SK-N-SH (cell line): ENCODE results near the gene OPRM1. TPM values are rescaled to one million over a fixed set of nuclear protein-coding genes. Genes with fewer than 3 reads are reported as not detected.

Experiments
- CTCF ChIA-PET: fragments of 300-600, 350-600 bp; formaldehyde crosslinking; extraction: SDS; loops from one replicate; lab custom pipeline; 2021; lab: Yijun Ruan, JAX
- POLR2A ChIA-PET: fragments of 350-600 bp; sonication (Branson Sonifier 250); formaldehyde crosslinking; extraction: SDS; loops from one replicate; lab custom pipeline; 2020; ENCODE audit warnings: antibody characterized with exemption, inconsistent platforms; lab: Yijun Ruan, JAX
- DNase-seq: peaks from one replicate; pipeline ENCODE4 v3.0.0; 2012
- H2AFZ ChIP-seq: fragments of 200-600 bp; sonication (generic); 2 replicates; pipeline ENCODE4 v1.8.1; 2016; ENCODE audit warnings: antibody characterized with exemption, mild to moderate bottlenecking, low read depth
- H3F3A ChIP-seq: fragments of 200-600 bp; sonication (generic); replicated peaks from 2 replicates; pipeline ENCODE3; 2016; ENCODE audit warnings: antibody characterized with exemption, mild to moderate bottlenecking; ENCODE audit not compliant: insufficient read depth
- H3K27ac ChIP-seq, 2 experiments: fragments of 200-500 bp in 1 of 2; fragments of 200-600 bp in 1 of 2; sonication (Bioruptor generic) in 1 of 2; sonication (generic), shearing (Covaris generic) in 1 of 2; 2 replicates each; pipeline versions ENCODE4 v1.5.1 to v1.6.1; 2014 to 2016; ENCODE audit warnings: low read depth in 2 of 2, inconsistent platforms in 1 of 2, low read length in 1 of 2, mild to moderate bottlenecking in 1 of 2, mixed read lengths in 1 of 2
- H3K27me3 ChIP-seq: fragments of 200-600 bp; sonication (generic), shearing (Covaris generic); 2 replicates; pipeline ENCODE4 v1.6.1; 2016; ENCODE audit warnings: mixed run types; ENCODE audit not compliant: insufficient read depth
- H3K36me3 ChIP-seq, 2 experiments: fragments of 200-500 bp in 1 of 2; fragments of 200-600 bp in 1 of 2; sonication (Bioruptor generic) in 1 of 2; sonication (generic) in 1 of 2; replicated peaks in 1 of 2; 2 replicates each; pipeline versions ENCODE3 to v1.5.1; 2014 to 2016; ENCODE audit warnings: low read length in 1 of 2, mild to moderate bottlenecking in 1 of 2; ENCODE audit not compliant: insufficient read depth in 2 of 2, control insufficient read depth in 1 of 2
- H3K4me1 ChIP-seq, 2 experiments: fragments of 200-500 bp in 1 of 2; fragments of 200-600 bp in 1 of 2; sonication (Bioruptor generic) in 1 of 2; sonication (generic), shearing (Covaris generic) in 1 of 2; 2 replicates each; pipeline versions ENCODE4 v1.5.1 to v1.6.1; 2014 to 2016; ENCODE audit warnings: low read depth in 1 of 2, low read length in 1 of 2, mixed run types in 1 of 2; ENCODE audit not compliant: insufficient read depth in 2 of 2, control insufficient read depth in 1 of 2
- H3K4me2 ChIP-seq: fragments of 200-600 bp; sonication (generic), shearing (Covaris generic); 2 replicates; pipeline ENCODE4 v1.6.1; 2017; ENCODE audit warnings: mixed run types
- H3K4me3 ChIP-seq, 2 experiments: fragments of 200-500 bp in 1 of 2; fragments of 200-600 bp in 1 of 2; sonication (Bioruptor generic) in 1 of 2; sonication (generic), shearing (Covaris generic) in 1 of 2; 2 replicates each; pipeline versions ENCODE4 v1.5.1 to v1.8.1; 2014 to 2016; ENCODE audit warnings: low read depth in 2 of 2, inconsistent platforms in 1 of 2, low read length in 1 of 2, mild to moderate bottlenecking in 1 of 2, mixed read lengths in 1 of 2, moderate library complexity in 1 of 2
- H3K79me2 ChIP-seq: fragments of 200-600 bp; sonication (generic); 2 replicates; pipeline ENCODE4 v1.8.1; 2017; ENCODE audit warnings: mild to moderate bottlenecking; ENCODE audit not compliant: insufficient read depth
- H3K9ac ChIP-seq: fragments of 200-600 bp; sonication (generic); 2 replicates; pipeline ENCODE4 v1.6.1; 2017; ENCODE audit warnings: mixed run types
- H3K9me2 ChIP-seq: fragments of 200-600 bp; sonication (generic); 2 replicates; pipeline ENCODE4 v1.6.1; 2017; ENCODE audit warnings: mixed run types
- H3K9me3 ChIP-seq: fragments of 200-600 bp; sonication (generic); 2 replicates; pipeline ENCODE4 v1.6.1; 2017; ENCODE audit warnings: mixed run types, mild to moderate bottlenecking, moderate library complexity
- H4K20me1 ChIP-seq: fragments of 200-600 bp; sonication (generic); 2 replicates; pipeline ENCODE4 v1.6.1; 2017; ENCODE audit warnings: mild to moderate bottlenecking, mixed run types; ENCODE audit not compliant: insufficient read depth
- ELF1 ChIP-seq: IDR thresholded peaks from 2 replicates; pipeline ENCODE4 v1.4.0; 2012
- EP300 ChIP-seq, 2 experiments: IDR thresholded peaks; 2 replicates each; pipeline versions ENCODE4 v1.4.0 to v1.6.1; 2012; ENCODE audit warnings: borderline replicate concordance in 1 of 2, low read depth in 1 of 2, low read length in 1 of 2
- EZH2phosphoT487 ChIP-seq: fragments of 200-600 bp; sonication (generic); IDR thresholded peaks from 2 replicates; pipeline ENCODE4 v1.6.1; 2017; ENCODE audit warnings: low read depth, mixed run types, mild to moderate bottlenecking, antibody characterized with exemption, moderate library complexity, borderline replicate concordance
- FOXJ3 ChIP-seq: sonication (generic); formaldehyde crosslinking; IDR thresholded peaks from 2 replicates; pipeline ENCODE4 v1.5.1; 2020; ENCODE audit warnings: mild to moderate bottlenecking, missing genetic modification reagents
- FOXM1 ChIP-seq: IDR thresholded peaks from 2 replicates; pipeline ENCODE4 v1.4.0; 2012; ENCODE audit warnings: low read depth, mild to moderate bottlenecking
- GABPA ChIP-seq: IDR thresholded peaks from 2 replicates; pipeline ENCODE4 v1.4.0; 2012; ENCODE audit warnings: low read depth, mild to moderate bottlenecking
- GATA2 ChIP-seq: sonication (generic); formaldehyde crosslinking; IDR thresholded peaks from 2 replicates; pipeline ENCODE4 v1.5.0; 2020; ENCODE audit warnings: mild to moderate bottlenecking, missing genetic modification reagents
- MXI1 ChIP-seq: IDR thresholded peaks from 2 replicates; pipeline ENCODE4 v1.6.1; 2012; ENCODE audit warnings: mild to moderate bottlenecking, low read depth, low read length, improper control_type of control experiment
- NRF1 ChIP-seq: IDR thresholded peaks from 2 replicates; pipeline ENCODE4 v1.6.1; 2012; ENCODE audit warnings: low read depth, mild to moderate bottlenecking, low read length
- POLR2AphosphoS5 ChIP-seq: IDR thresholded peaks from 2 replicates; pipeline ENCODE4 v1.6.1; 2012; ENCODE audit warnings: low read depth, low read length
- RAD21 ChIP-seq: IDR thresholded peaks from 2 replicates; pipeline ENCODE4 v1.6.1; 2012; ENCODE audit warnings: mild to moderate bottlenecking, low read length
- RFX5 ChIP-seq: IDR thresholded peaks from 2 replicates; pipeline ENCODE4 v1.6.1; 2012; ENCODE audit warnings: mild to moderate bottlenecking, improper control_type of control experiment, low read length
- SIN3A ChIP-seq: IDR thresholded peaks from 2 replicates; pipeline ENCODE4 v1.6.1; 2012; ENCODE audit warnings: low read depth, mild to moderate bottlenecking, low read length, moderate library complexity, borderline replicate concordance
- SMC3 ChIP-seq: IDR thresholded peaks from 2 replicates; pipeline ENCODE4 v1.6.1; 2012; ENCODE audit warnings: low read depth, low read length, improper control_type of control experiment
- TAF1 ChIP-seq: IDR thresholded peaks from 2 replicates; pipeline ENCODE4 v1.6.1; 2012; ENCODE audit warnings: low read depth, mild to moderate bottlenecking, low read length, moderate library complexity, borderline replicate concordance
- TCF12 ChIP-seq: IDR thresholded peaks from 2 replicates; pipeline ENCODE4 v1.4.0; 2012
- TEAD4 ChIP-seq: IDR thresholded peaks from 2 replicates; pipeline ENCODE4 v1.4.0; 2012; ENCODE audit warnings: mild to moderate bottlenecking, borderline replicate concordance; ENCODE audit not compliant: insufficient read depth
- WGBS: methylation state at CpG from one replicate; pipeline ENCODE4 v1.1.6; 2017; ENCODE audit warnings: low lambda C conversion rate; 5-methylcytosine and 5-hydroxymethylcytosine counted together
- polyA plus RNA-seq, 3 experiments: library from polyadenylated mRNA; depleted of rRNA; stranded (reverse); fragments of >200 nt; gene quantifications; 2 replicates each; pipeline ENCODE4 v1.2.3, GENCODE V29; 2012
- TF ChIP-seq, protein P1 (sequence below): fragments of 200-600 bp; sonication (generic); IDR thresholded peaks from 2 replicates; pipeline ENCODE4 v1.6.1; 2017; ENCODE audit warnings: antibody characterized with exemption, mild to moderate bottlenecking, moderate library complexity
- TF ChIP-seq, protein P2 (sequence below): IDR thresholded peaks from 2 replicates; pipeline ENCODE4 v1.6.1; 2012; ENCODE audit warnings: mild to moderate bottlenecking, low read depth, low read length, moderate library complexity

The OPRM1 gene
- polyA plus RNA-seq, 1 of the 3 experiments (the other 2 are of a cell fraction) = 0.15 TPM

DNA sequence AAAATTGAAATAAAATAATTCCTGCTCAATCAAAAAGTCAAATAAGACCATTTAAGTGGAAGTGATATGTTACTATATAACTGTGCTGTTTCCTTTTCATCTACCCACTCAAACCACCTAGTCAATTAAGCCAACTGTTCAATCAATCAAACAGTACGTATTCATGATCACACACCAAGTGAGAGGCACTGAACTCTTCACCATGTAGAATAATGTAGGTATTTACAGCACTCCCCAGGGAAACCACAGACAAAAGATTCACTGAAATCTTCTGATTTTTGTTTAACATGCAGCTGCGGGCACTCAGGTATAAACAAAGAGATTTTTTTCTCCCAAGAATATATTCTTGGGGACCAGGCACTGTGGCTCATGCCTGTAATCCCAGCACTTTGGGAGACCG lies 21.3 kb upstream of the OPRM1 start:
- POLR2A ChIA-PET = no interaction called here

More for the DNA sequence above, 21.3 kb upstream of the OPRM1 start:
- Histone ChIP-seq H3K27ac (no peak overlapping the region), H3K79me2 (no peaks in the 10 kb centered on the region), H3K4me3 (no peak overlapping the region), H3K27me3 (no peaks in the 10 kb centered on the region), H3K9ac (no peak overlapping the region), H3F3A (no peaks in the 10 kb centered on the region), H2AFZ (no peak overlapping the region), H3K4me1 (no peaks in the 10 kb centered on the region; a peak in 1 of 4 replicates), H3K9me2 (no peaks in the 10 kb centered on the region), H3K4me2 (no peak overlapping the region), H3K36me3 (no peaks in the 10 kb centered on the region), H3K9me3 (no peaks in the 10 kb centered on the region), H4K20me1 (no peaks in the 10 kb centered on the region)
- TF ChIP-seq, protein P1, sequence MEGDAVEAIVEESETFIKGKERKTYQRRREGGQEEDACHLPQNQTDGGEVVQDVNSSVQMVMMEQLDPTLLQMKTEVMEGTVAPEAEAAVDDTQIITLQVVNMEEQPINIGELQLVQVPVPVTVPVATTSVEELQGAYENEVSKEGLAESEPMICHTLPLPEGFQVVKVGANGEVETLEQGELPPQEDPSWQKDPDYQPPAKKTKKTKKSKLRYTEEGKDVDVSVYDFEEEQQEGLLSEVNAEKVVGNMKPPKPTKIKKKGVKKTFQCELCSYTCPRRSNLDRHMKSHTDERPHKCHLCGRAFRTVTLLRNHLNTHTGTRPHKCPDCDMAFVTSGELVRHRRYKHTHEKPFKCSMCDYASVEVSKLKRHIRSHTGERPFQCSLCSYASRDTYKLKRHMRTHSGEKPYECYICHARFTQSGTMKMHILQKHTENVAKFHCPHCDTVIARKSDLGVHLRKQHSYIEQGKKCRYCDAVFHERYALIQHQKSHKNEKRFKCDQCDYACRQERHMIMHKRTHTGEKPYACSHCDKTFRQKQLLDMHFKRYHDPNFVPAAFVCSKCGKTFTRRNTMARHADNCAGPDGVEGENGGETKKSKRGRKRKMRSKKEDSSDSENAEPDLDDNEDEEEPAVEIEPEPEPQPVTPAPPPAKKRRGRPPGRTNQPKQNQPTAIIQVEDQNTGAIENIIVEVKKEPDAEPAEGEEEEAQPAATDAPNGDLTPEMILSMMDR = no peak
- TF ChIP-seq MXI1 (no peak), SMC3 (no peak), GABPA (no peak), FOXM1 (no peak), TEAD4 (no peak), EZH2phosphoT487 (no peak), NRF1 (no peak), POLR2AphosphoS5 (no peak), SIN3A (no peak), TAF1 (no peak), RAD21 (no peak), GATA2 (CRISPR knock-in tag) (no peak), ELF1 (no peak), FOXJ3 (CRISPR knock-in tag) (no peak), RFX5 (no peak), EP300 (IDR thresholded peaks at IDR 0.05; ENCODE audit: borderline replicate concordance in 1 of 2, low read depth in 1 of 2, low read length in 1 of 2) (no peak), TCF12 (no peak)
- TF ChIP-seq, protein P2, sequence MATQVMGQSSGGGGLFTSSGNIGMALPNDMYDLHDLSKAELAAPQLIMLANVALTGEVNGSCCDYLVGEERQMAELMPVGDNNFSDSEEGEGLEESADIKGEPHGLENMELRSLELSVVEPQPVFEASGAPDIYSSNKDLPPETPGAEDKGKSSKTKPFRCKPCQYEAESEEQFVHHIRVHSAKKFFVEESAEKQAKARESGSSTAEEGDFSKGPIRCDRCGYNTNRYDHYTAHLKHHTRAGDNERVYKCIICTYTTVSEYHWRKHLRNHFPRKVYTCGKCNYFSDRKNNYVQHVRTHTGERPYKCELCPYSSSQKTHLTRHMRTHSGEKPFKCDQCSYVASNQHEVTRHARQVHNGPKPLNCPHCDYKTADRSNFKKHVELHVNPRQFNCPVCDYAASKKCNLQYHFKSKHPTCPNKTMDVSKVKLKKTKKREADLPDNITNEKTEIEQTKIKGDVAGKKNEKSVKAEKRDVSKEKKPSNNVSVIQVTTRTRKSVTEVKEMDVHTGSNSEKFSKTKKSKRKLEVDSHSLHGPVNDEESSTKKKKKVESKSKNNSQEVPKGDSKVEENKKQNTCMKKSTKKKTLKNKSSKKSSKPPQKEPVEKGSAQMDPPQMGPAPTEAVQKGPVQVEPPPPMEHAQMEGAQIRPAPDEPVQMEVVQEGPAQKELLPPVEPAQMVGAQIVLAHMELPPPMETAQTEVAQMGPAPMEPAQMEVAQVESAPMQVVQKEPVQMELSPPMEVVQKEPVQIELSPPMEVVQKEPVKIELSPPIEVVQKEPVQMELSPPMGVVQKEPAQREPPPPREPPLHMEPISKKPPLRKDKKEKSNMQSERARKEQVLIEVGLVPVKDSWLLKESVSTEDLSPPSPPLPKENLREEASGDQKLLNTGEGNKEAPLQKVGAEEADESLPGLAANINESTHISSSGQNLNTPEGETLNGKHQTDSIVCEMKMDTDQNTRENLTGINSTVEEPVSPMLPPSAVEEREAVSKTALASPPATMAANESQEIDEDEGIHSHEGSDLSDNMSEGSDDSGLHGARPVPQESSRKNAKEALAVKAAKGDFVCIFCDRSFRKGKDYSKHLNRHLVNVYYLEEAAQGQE = no peak
- CTCF ChIA-PET = interaction anchor here (1.2 kb wide), 1 partner anchor 14 kb away, joined by 4 read pairs; no protein-coding TSS in a partner anchor
- 17% methylated on average over 3 of the region's 3 CpGs for WGBS
- no peak for DNase-seq
